ENCODE results near the gene GNG12.

- no peak for TF ChIP-seq POLR2A (IDR thresholded peaks at IDR 0.05; ENCODE audit: extremely low read depth, insufficient read length)
- TF ChIP-seq CTCF (IDR thresholded peaks at IDR 0.05; ENCODE audit: low read depth, low read length), result no peak
Measured at GRCh38 chr1:67676287-67676686, 157.0 kb downstream of the GNG12 start.

All from NB4 (cell line).